Measurements from ENCODE around the gene DEFB123. TPM values are rescaled to one million over a fixed set of nuclear protein-coding genes. Genes with fewer than 3 reads are reported as not detected.
"Not testable (repeated sequence)": the region's sequence is repeated elsewhere in the genome, so short reads cannot be mapped to it uniquely, and the experiment has no call there.

DEFB123 gene
- polyA plus RNA-seq, 1 of the 3 experiments (the other 2 are of a cell fraction), result not detected

DNA sequence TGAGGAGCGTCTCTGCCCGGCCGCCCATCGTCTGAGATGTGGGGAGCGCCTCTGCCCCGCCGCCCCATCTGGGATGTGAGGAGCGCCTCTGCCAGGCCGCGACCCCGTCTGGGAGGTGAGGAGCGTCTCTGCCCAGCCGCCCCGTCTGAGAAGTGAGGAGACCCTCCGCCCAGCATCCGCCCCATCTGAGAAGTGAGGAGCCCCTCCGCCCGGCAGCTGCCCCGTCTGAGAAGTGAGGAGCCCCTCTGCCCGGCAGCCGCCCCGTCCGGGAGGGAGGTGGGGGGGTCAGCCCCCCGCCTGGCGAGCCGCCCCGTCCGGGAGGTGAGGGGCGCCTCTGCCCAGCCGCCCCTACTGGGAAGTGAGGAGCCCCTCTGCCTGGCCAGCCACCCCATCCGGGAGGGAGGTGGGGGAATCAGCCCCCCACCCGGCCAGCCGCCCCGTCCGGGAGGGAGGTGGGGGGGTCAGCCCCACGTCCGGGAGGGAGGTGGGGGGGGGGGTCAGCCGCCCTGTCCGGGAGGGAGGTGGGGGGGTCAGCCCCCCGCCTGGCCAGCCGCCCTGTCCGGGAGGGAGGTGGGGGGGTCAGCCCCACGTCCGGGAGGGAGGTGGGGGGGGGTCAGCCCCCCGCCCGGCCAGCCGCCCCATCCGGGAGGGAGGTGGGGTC lies 13.4 kb upstream of the DEFB123 start:
- H3K4me2 ChIP-seq; H3K36me3 ChIP-seq (replicated peaks in 1 of 2; ENCODE audit: control insufficient read depth in 1 of 2, insufficient read depth in 2 of 2, low read length in 1 of 2); CTCF ChIA-PET; H3F3A ChIP-seq (replicated peaks; ENCODE audit: insufficient read depth); H3K27ac ChIP-seq (ENCODE audit: low read depth in 2 of 2, low read length in 1 of 2); H3K4me3 ChIP-seq (ENCODE audit: low read depth in 2 of 2, low read length in 1 of 2); H3K79me2 ChIP-seq (ENCODE audit: insufficient read depth); H2AFZ ChIP-seq (ENCODE audit: low read depth); POLR2A ChIA-PET; DNase-seq; H3K9ac ChIP-seq; H4K20me1 ChIP-seq (ENCODE audit: insufficient read depth); H3K9me3 ChIP-seq; H3K27me3 ChIP-seq (ENCODE audit: insufficient read depth); H3K4me1 ChIP-seq (ENCODE audit: control insufficient read depth in 1 of 2, insufficient read depth in 2 of 2, low read depth in 1 of 2, low read length in 1 of 2); H3K9me2 ChIP-seq: not testable (repeated sequence)
- WGBS (ENCODE audit: low lambda C conversion rate), result 88% methylated on average over 3 of the region's 48 CpGs

DNA sequence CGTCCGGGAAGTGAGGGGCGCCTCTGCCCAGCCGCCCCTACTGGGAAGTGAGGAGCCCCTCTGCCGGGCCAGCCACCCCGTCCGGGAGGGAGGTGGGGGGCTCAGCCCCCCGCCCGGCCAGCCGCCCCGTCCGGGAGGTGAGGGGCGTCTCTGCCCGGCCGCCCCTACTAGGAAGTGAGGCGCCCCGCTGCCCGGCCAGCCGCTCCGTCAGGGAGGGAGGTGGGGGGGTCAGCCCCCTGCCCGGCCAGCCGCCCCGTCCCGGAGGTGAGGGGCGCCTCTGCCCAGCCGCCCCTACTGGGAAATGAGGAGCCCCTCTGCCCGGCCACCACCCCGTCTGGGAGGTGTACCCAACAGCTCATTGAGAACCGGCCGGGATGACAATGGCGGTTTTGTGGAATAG lies 12.9 kb upstream of the DEFB123 start:
- H3K27ac ChIP-seq (ENCODE audit: low read depth in 2 of 2, low read length in 1 of 2); H3K79me2 ChIP-seq (ENCODE audit: insufficient read depth); H3K4me3 ChIP-seq (ENCODE audit: low read depth in 2 of 2, low read length in 1 of 2); H3K4me1 ChIP-seq (ENCODE audit: control insufficient read depth in 1 of 2, insufficient read depth in 2 of 2, low read depth in 1 of 2, low read length in 1 of 2); H3K9me2 ChIP-seq; H3K4me2 ChIP-seq; H3F3A ChIP-seq (replicated peaks; ENCODE audit: insufficient read depth); H4K20me1 ChIP-seq (ENCODE audit: insufficient read depth); POLR2A ChIA-PET; H3K27me3 ChIP-seq (ENCODE audit: insufficient read depth); CTCF ChIA-PET; H3K9ac ChIP-seq; H3K9me3 ChIP-seq; H3K36me3 ChIP-seq (replicated peaks in 1 of 2; ENCODE audit: control insufficient read depth in 1 of 2, insufficient read depth in 2 of 2, low read length in 1 of 2); DNase-seq; H2AFZ ChIP-seq (ENCODE audit: low read depth): not testable (repeated sequence)
- 20% methylated on average over 6 of the region's 31 CpGs for WGBS (ENCODE audit: low lambda C conversion rate)

DNA sequence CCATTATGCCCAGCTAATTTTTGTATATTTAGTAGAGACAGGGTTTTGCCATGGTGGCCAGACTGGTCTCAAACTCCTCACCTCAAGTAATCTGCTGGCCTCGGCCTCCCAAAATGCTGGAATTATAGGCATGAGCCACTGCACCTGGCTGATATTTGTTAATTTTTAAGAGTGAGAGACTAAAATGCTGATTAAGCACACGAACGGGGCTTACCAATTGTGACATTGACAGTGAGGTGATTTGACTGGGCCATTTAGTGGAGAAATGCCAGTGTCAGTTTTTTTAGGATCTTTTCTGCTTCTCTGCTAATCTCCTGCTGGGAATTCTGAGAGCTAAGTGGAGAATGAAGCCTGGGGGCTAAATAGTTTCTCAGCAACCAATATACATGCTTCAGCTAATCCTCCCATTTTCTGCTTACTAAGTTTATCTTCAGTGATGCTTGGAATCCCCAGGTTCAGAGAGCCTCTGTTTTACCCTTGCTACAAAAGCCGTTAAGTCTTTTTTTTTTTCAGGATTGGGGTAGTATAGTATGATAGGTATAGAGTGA lies 9.8 kb upstream of the DEFB123 start:
- no peak overlapping the region for H3K27ac ChIP-seq (ENCODE audit: low read depth in 2 of 2, low read length in 1 of 2)
- H4K20me1 ChIP-seq (ENCODE audit: insufficient read depth), result no peaks in the 10 kb centered on the region
- ChIA-PET POLR2A (no interaction called here), CTCF (interaction anchor here (0.9 kb wide), 1 partner anchor 10 kb away, joined by 3 read pairs; no protein-coding TSS in a partner anchor)
- no peak overlapping the region for H3K4me3 ChIP-seq (ENCODE audit: low read depth in 2 of 2, low read length in 1 of 2)
- no peaks in the 10 kb centered on the region for H3F3A ChIP-seq (replicated peaks; ENCODE audit: insufficient read depth)
- H3K36me3 ChIP-seq (replicated peaks in 1 of 2; ENCODE audit: control insufficient read depth in 1 of 2, insufficient read depth in 2 of 2, low read length in 1 of 2), result no peaks in the 10 kb centered on the region
- TF ChIP-seq, protein P1, sequence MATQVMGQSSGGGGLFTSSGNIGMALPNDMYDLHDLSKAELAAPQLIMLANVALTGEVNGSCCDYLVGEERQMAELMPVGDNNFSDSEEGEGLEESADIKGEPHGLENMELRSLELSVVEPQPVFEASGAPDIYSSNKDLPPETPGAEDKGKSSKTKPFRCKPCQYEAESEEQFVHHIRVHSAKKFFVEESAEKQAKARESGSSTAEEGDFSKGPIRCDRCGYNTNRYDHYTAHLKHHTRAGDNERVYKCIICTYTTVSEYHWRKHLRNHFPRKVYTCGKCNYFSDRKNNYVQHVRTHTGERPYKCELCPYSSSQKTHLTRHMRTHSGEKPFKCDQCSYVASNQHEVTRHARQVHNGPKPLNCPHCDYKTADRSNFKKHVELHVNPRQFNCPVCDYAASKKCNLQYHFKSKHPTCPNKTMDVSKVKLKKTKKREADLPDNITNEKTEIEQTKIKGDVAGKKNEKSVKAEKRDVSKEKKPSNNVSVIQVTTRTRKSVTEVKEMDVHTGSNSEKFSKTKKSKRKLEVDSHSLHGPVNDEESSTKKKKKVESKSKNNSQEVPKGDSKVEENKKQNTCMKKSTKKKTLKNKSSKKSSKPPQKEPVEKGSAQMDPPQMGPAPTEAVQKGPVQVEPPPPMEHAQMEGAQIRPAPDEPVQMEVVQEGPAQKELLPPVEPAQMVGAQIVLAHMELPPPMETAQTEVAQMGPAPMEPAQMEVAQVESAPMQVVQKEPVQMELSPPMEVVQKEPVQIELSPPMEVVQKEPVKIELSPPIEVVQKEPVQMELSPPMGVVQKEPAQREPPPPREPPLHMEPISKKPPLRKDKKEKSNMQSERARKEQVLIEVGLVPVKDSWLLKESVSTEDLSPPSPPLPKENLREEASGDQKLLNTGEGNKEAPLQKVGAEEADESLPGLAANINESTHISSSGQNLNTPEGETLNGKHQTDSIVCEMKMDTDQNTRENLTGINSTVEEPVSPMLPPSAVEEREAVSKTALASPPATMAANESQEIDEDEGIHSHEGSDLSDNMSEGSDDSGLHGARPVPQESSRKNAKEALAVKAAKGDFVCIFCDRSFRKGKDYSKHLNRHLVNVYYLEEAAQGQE (IDR thresholded peaks at IDR 0.05; ENCODE audit: low read depth, low read length), result no peak
- no peaks in the 10 kb centered on the region for H3K9me3 ChIP-seq
- H3K4me1 ChIP-seq (ENCODE audit: control insufficient read depth in 1 of 2, insufficient read depth in 2 of 2, low read depth in 1 of 2, low read length in 1 of 2), result no peaks in the 10 kb centered on the region
- no peak overlapping the region for H3K9ac ChIP-seq
- DNase-seq, result no peak
- no peaks in the 10 kb centered on the region for H3K9me2 ChIP-seq
- H3K79me2 ChIP-seq (ENCODE audit: insufficient read depth), result no peaks in the 10 kb centered on the region
- H3K27me3 ChIP-seq (ENCODE audit: insufficient read depth), result peaks cover 24% of the 10 kb centered on the region
- no peak overlapping the region for H2AFZ ChIP-seq (ENCODE audit: low read depth)
- 5% methylated on average over 4 of the region's 4 CpGs for WGBS (ENCODE audit: low lambda C conversion rate)
- H3K4me2 ChIP-seq, result no peak overlapping the region

Data from SK-N-SH (cell line).